GM12801 (cell line): ENCODE results near the gene BPGM.

ENCODE experiments used
- CTCF ChIP-seq: IDR thresholded peaks from one replicate; pipeline ENCODE4 v1.5.1; 2011; ENCODE audit warnings: control low read depth; ENCODE audit not compliant: insufficient read length; ENCODE audit errors: extremely low read depth

Gene BPGM

GRCh38 chr7:134671609-134672008 is 25.0 kb downstream of the BPGM start:
- TF ChIP-seq CTCF: no peak

- no peak for TF ChIP-seq CTCF
Measured at GRCh38 chr7:134674424-134674823, 27.8 kb downstream of the BPGM start.

- no peak for TF ChIP-seq CTCF
Measured at GRCh38 chr7:134676743-134677142, 30.1 kb downstream of the BPGM start.

GRCh38 chr7:134678115-134678514 is 31.5 kb downstream of the BPGM start:
- TF ChIP-seq CTCF: no peak

- TF ChIP-seq CTCF: no peak
Measured at GRCh38 chr7:134679006-134679405, 32.4 kb downstream of the BPGM start.

GRCh38 chr7:134684165-134684564 is 37.5 kb downstream of the BPGM start:
- TF ChIP-seq CTCF: no peak

GRCh38 chr7:134685250-134685649 is 38.6 kb downstream of the BPGM start:
- no peak for TF ChIP-seq CTCF

- TF ChIP-seq CTCF: no peak
Measured at GRCh38 chr7:134686786-134687185, 40.1 kb downstream of the BPGM start.
